Measurements from ENCODE around the gene SNX7.

SNX7 gene

DNA sequence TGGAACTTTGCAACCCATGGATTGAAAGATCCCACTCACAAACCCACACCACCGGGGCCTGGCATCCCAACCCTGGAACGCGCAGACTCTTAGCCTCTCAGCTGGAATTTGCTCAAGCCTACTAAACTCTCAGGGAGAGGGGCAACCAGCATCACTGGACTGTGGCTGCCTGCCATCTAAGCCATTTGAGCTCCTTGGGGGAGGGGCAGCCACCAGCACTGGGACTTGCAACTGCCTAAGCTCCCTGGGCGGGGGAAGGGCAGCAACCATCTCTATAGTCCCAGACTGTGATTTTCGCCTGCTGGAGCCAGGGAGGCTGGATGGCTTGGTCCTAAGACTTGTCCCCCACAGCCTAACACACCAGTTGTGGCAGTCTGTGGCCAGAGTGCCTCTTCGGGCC is 122.3 kb downstream of the SNX7 start:
- DNase-seq, result no peak

DNA sequence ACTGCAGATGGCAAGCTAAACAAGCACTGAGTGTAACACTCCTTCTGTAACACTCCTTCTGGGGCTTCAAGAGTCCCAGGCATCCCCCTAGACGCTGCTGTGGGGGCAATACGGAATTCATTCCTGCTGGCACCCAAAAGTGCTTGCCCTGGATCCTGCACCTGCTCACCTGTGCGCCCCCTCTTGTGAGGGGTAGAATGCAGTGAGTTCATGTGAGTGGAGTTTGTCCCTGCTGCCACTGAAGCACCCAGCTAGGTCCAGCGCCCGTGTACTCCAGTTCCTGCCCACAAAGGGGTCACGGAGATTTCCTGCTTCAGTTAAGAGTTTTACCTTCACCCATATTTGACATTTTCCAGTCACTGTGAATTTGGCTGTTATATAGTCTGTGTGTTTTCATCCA is 130.0 kb downstream of the SNX7 start:
- DNase-seq, result no peak

DNA sequence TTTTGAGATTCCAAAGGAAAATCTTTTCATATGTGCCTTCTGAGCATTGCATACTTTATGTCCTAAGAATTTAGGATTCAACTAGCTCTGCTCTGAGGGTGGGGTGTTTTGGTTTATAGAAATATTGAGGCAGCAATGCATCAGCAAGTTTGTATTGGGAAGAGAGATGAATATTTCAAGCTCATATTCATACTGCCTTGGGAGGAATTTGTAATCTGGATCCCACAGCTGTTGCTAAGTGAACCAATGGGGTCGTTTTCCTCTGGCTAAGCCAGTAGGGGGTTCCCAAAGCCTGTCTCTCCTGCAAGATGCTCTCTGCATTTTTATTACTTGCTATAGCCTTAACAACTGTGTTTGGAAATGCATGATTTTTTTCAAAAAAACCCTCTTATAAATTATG is 130.6 kb downstream of the SNX7 start:
- no peak for DNase-seq

DNA sequence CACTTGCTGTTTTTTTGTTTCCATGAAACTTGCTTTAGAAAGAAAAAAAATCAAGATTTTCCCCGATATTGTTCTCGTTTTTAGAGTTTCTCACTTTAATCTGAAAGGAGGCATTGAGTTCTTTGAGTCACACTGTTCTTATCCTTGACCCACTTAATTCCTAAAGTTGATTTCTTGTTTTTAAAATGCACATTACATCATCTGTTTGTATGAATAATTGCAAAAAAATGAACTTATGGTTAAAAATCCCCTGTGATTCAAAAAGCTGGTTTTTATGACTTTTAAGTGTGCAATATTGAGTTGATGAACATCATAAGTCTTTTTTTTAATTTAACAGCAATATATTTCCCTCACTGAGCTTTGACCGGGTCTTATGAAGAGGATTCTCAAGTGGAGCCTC is 131.6 kb downstream of the SNX7 start:
- no peak for DNase-seq

DNA sequence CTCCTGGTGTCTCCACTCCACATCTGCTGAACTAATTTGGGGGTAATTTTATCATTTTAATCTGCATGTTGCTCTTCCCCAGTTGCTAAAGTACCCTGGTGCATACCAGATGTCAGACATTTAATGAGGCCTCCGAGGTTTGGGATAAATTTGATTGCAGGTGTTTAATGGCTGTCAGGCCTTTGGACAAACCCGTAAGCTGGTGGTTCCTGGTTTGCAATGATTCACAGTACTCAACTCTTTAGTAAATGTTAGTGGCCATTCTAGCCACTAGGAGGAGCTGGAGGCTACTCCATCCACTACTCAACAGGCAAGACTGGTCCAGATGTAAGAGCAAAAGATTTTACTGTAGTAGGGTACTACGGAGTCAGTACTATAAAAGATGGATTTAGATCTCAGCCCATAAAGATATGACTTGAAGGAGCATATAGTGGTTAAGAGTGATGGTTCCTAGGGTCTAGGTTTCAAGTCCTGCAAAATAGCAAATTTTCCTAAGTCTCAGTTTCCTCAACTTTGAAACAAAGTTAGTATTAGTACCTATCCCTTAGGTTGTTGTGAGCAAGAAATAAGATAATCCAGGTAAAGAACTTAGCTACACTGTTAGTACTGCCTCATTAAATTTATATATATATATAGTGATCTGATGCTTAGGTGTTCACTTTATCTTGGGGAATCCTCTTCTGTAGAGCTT is 132.8 kb downstream of the SNX7 start:
- no peak for DNase-seq

DNA sequence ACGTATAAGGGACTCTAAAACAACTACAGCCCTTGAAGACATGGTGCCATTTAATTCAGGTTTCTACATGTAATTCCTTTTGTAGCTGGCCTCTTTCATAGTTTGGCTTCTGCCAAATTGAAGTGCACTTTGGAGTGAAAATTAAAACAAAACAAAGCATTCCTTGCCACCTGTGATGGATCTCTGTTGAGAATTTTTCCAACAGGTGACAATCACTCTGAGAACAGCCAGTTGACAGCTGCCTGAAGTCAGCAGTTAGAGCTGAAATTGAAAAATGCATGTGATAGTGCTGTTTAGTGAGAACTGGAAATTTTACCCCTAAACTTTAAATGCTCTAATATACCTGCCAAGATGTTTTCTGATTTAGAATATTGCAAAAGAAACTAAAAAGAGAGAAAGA is 134.5 kb downstream of the SNX7 start:
- no peak for DNase-seq

DNA sequence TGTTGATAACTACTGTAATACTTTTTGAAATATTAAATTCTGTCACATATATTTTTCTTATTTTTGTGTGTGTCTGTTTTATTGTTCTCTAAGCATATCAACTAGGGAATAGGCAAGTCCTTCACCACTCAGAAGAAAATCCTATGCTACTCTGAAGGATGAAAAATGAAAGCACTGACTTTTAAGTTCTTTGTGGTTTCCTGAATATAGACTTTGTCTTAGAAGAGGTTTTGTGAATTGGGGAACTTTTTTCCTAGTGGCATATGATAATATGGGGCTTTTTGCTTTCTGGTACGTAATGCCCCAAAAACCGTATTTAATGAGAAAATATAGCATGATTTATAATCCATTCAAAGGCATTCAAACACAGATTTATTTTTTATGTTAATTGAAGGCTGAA is 136.0 kb downstream of the SNX7 start:
- DNase-seq, result no peak

Data from cerebellar nuclear complex (tissue), 1 donor.